ENCODE data around the gene TTF1.

The TTF1 gene

GRCh38 chr9:132446887-132447286 is 40.2 kb upstream of the TTF1 start:
- ChIA-PET POLR2A (no interaction called here), CTCF (no interaction called here)
- no peak for TF ChIP-seq FOXM1 (IDR thresholded peaks at IDR 0.05; ENCODE audit: borderline replicate concordance)
- TF ChIP-seq SP1 (IDR thresholded peaks at IDR 0.05) = no peak
- no peak for TF ChIP-seq ZNF384 (IDR thresholded peaks at IDR 0.05)
- no peak for TF ChIP-seq TARDBP (IDR thresholded peaks at IDR 0.05)
- no peak for TF ChIP-seq L3MBTL2 (conservative IDR thresholded peaks at IDR 0.05)
- no peak for TF ChIP-seq ARNT (IDR thresholded peaks at IDR 0.05)
- no peak for TF ChIP-seq HDGF (IDR thresholded peaks at IDR 0.05; ENCODE audit: borderline replicate concordance)
- TF ChIP-seq BHLHE40 (IDR thresholded peaks at IDR 0.05; ENCODE audit: borderline replicate concordance) = no peak
- TF ChIP-seq SUZ12 (IDR thresholded peaks at IDR 0.05) = no peak
- TF ChIP-seq FOXK2 (IDR thresholded peaks at IDR 0.05) = no peak
- TF ChIP-seq FOXA1 (IDR thresholded peaks at IDR 0.05) = no peak
- no peak for TF ChIP-seq CTBP1 (IDR thresholded peaks at IDR 0.05; ENCODE audit: borderline replicate concordance)
- TF ChIP-seq NFRKB (IDR thresholded peaks at IDR 0.05) = no peak
- no peak for DNase-seq (ENCODE audit: extremely low spot score)

- POLR2A ChIA-PET = no interaction called here
- no peak for DNase-seq (ENCODE audit: extremely low spot score)
- CTCF ChIA-PET = no interaction called here
These were observed 37.4 kb upstream of the TTF1 start for GRCh38 chr9:132443951-132444607.

GRCh38 chr9:132441404-132441803 is 34.8 kb upstream of the TTF1 start:
- ChIA-PET CTCF (no interaction called here), POLR2A (no interaction called here)
- no peak for DNase-seq (ENCODE audit: extremely low spot score)
- no peak for TF ChIP-seq ARNT (IDR thresholded peaks at IDR 0.05)
- no peak for TF ChIP-seq CTBP1 (IDR thresholded peaks at IDR 0.05; ENCODE audit: borderline replicate concordance)
- TF ChIP-seq LEF1 (IDR thresholded peaks at IDR 0.05; ENCODE audit: borderline replicate concordance) = no peak
- no peak for TF ChIP-seq FOXM1 (IDR thresholded peaks at IDR 0.05; ENCODE audit: borderline replicate concordance)
- no peak for TF ChIP-seq FOXK2 (IDR thresholded peaks at IDR 0.05)
- no peak for TF ChIP-seq TARDBP (IDR thresholded peaks at IDR 0.05)
- no peak for TF ChIP-seq PKNOX1 (IDR thresholded peaks at IDR 0.05)
- TF ChIP-seq SP1 (IDR thresholded peaks at IDR 0.05) = no peak

More at GRCh38 chr9:132443951-132444607, 37.4 kb upstream of the TTF1 start:
- no peak for TF ChIP-seq LEF1 (IDR thresholded peaks at IDR 0.05; ENCODE audit: borderline replicate concordance)
- TF ChIP-seq BHLHE40 (IDR thresholded peaks at IDR 0.05; ENCODE audit: borderline replicate concordance) = no peak
- no peak for TF ChIP-seq PKNOX1 (IDR thresholded peaks at IDR 0.05)
- TF ChIP-seq SP1 (IDR thresholded peaks at IDR 0.05) = no peak
- TF ChIP-seq ARNT (IDR thresholded peaks at IDR 0.05) = no peak

GRCh38 chr9:132440735-132441134 is 34.1 kb upstream of the TTF1 start:
- ChIA-PET POLR2A (no interaction called here), CTCF (no interaction called here)
- no peak for TF ChIP-seq ELF4 (IDR thresholded peaks at IDR 0.05)
- TF ChIP-seq BHLHE40 (IDR thresholded peaks at IDR 0.05; ENCODE audit: borderline replicate concordance) = no peak
- no peak for TF ChIP-seq HDGF (IDR thresholded peaks at IDR 0.05; ENCODE audit: borderline replicate concordance)
- TF ChIP-seq L3MBTL2 (conservative IDR thresholded peaks at IDR 0.05) = no peak
- TF ChIP-seq FOXK2 (IDR thresholded peaks at IDR 0.05) = no peak
- TF ChIP-seq PKNOX1 (IDR thresholded peaks at IDR 0.05) = peak; percentile 50; the same call in 1 of the 2 replicates
- no peak for DNase-seq (ENCODE audit: extremely low spot score)

GRCh38 chr9:132439153-132439552 is 32.5 kb upstream of the TTF1 start:
- ChIA-PET POLR2A (no interaction called here), CTCF (no interaction called here)
- DNase-seq (ENCODE audit: extremely low spot score) = no peak
- TF ChIP-seq TARDBP (IDR thresholded peaks at IDR 0.05) = no peak
- TF ChIP-seq ARNT (IDR thresholded peaks at IDR 0.05) = no peak
- TF ChIP-seq ZNF384 (IDR thresholded peaks at IDR 0.05) = no peak
- no peak for TF ChIP-seq SUZ12 (IDR thresholded peaks at IDR 0.05)
- no peak for TF ChIP-seq FOXK2 (IDR thresholded peaks at IDR 0.05)
- no peak for TF ChIP-seq PKNOX1 (IDR thresholded peaks at IDR 0.05)
- TF ChIP-seq SP1 (IDR thresholded peaks at IDR 0.05) = no peak
- no peak for TF ChIP-seq BHLHE40 (IDR thresholded peaks at IDR 0.05; ENCODE audit: borderline replicate concordance)
- no peak for TF ChIP-seq FOXM1 (IDR thresholded peaks at IDR 0.05; ENCODE audit: borderline replicate concordance)
- no peak for TF ChIP-seq LEF1 (IDR thresholded peaks at IDR 0.05; ENCODE audit: borderline replicate concordance)
- no peak for TF ChIP-seq ELF4 (IDR thresholded peaks at IDR 0.05)

GRCh38 chr9:132434881-132435280 is 28.2 kb upstream of the TTF1 start:
- TF ChIP-seq PKNOX1 (IDR thresholded peaks at IDR 0.05) (no peak), HDGF (IDR thresholded peaks at IDR 0.05; ENCODE audit: borderline replicate concordance) (no peak), LEF1 (IDR thresholded peaks at IDR 0.05; ENCODE audit: borderline replicate concordance) (no peak), FOXA1 (IDR thresholded peaks at IDR 0.05) (no peak), NFRKB (IDR thresholded peaks at IDR 0.05) (no peak), FOXM1 (IDR thresholded peaks at IDR 0.05; ENCODE audit: borderline replicate concordance) (no peak), SP1 (IDR thresholded peaks at IDR 0.05) (no peak), TARDBP (IDR thresholded peaks at IDR 0.05) (no peak)
- POLR2A ChIA-PET = no interaction called here
- no peak for DNase-seq (ENCODE audit: extremely low spot score)
- CTCF ChIA-PET = no interaction called here

All from HEK293T (cell line).